Activated CD4-positive, alpha-beta memory T cell treated with anti-CD3 and anti-CD28 coated beads for 36 hours (primary cell): ENCODE data around the gene MROH2A. TPM values are rescaled to one million over a fixed set of nuclear protein-coding genes. Genes with fewer than 3 reads are reported as not detected.
"Not testable (repeated sequence)": the region's sequence is repeated elsewhere in the genome, so short reads cannot be mapped to it uniquely, and the experiment has no call there.

ENCODE experiments used
- CTCF ChIA-PET: fragments of 350-600 bp; sonication (Branson Sonifier 250); formaldehyde crosslinking; loops from one replicate; lab custom pipeline; 2021; ENCODE audit warnings: antibody characterized with exemption, inconsistent platforms; lab: Charles Lee
- POLR2A ChIA-PET: fragments of 350-600 bp; sonication (Branson Sonifier 250); formaldehyde crosslinking; loops from one replicate; lab custom pipeline; 2021; ENCODE audit warnings: antibody characterized with exemption; lab: Charles Lee
- DNase-seq: peaks from one replicate; pipeline ENCODE4 v3.0.0-alpha.2; 2020
- H3K27ac Mint-ChIP-seq: one replicate; pipeline ENCODE4 v1.8.0; 2021; ENCODE audit warnings: mixed read lengths
- H3K27me3 Mint-ChIP-seq: one replicate; pipeline ENCODE4 v1.8.0; 2021; ENCODE audit warnings: mixed read lengths
- H3K36me3 Mint-ChIP-seq: one replicate; pipeline ENCODE4 v1.8.0; 2021; ENCODE audit warnings: mixed read lengths
- H3K4me1 Mint-ChIP-seq: one replicate; pipeline ENCODE4 v1.8.0; 2021; ENCODE audit warnings: low read depth, mixed read lengths
- H3K4me3 Mint-ChIP-seq: one replicate; pipeline ENCODE4 v1.8.0; 2021; ENCODE audit warnings: mild to moderate bottlenecking, mixed read lengths
- H3K9me3 Mint-ChIP-seq: one replicate; pipeline ENCODE4 v1.8.0; 2021; ENCODE audit warnings: mixed read lengths
- intact Hi-C: fragments of 100-400 bp; cut with micrococcal nuclease; formaldehyde crosslinking; loops from one replicate; pipeline ENCODE4 v1.15.1; 2023
- total RNA-seq, 2 experiments: library from RNA; stranded (reverse); gene quantifications; one replicate each; pipeline ENCODE4 v1.2.3, GENCODE V29; 2021

MROH2A gene
- total RNA-seq, 2 experiments from 2014 or later: not detected

DNA sequence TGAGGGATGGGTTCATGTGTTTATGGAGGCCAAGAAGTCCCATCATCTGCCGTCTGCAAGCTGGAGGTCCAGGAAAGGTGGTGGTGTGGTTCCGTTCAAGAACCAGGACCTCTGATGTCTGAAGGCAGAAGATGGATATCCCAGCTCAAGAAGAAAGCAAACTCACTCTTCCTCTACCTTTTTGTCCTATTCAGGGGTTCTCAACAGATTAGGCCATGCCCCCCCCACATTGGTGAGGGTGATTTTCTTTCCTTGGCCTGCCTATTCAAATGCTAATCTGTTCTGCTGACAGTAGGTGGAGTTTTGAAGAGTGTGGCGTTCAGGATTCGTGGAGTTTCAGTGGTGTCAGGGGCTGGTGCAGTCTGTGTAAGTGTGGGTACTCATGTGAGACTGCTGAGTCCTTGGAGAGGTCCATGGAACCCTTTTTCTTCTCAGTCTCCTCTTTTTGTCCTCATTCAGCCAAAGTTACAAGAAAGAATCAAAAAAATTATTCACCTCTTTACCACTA, 84.2 kb downstream of the MROH2A start:
- Mint-ChIP-seq H3K4me1 (peaks cover 1% of the 10 kb centered on the region), H3K4me3 (no peak overlapping the region), H3K36me3 (peaks cover 8% of the 10 kb centered on the region), H3K27ac (no peak overlapping the region), H3K9me3 (peaks cover 16% of the 10 kb centered on the region), H3K27me3 (no peaks in the 10 kb centered on the region)
- no peak for DNase-seq
- ChIA-PET CTCF (no interaction called here), POLR2A (no interaction called here)
- intact Hi-C loops: no loop called here

DNA sequence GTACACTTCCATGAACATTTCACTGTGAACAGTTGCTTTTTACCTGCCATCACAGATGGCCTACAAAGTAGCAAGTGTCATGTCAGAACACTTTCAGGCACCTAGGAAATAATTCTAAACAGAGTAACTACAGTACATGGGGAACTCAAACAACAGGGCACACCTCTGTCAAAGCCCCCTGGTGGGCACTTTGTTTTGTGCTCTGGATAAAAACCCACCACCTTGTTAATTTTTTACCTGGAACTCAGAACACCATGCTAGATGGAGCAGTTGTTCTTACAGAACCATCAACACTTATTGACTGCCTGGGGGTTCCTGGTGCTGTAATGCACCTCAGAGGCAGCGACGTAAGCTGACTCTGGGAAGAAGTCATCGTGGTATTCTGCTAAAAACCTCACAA, 87.7 kb downstream of the MROH2A start:
- intact Hi-C loops: no loop called here
- peaks cover 12% of the 10 kb centered on the region for H3K36me3 Mint-ChIP-seq
- H3K4me3 Mint-ChIP-seq: no peak overlapping the region
- CTCF ChIA-PET: interaction anchor here (2.6 kb wide), 1 partner anchor 9 kb away, joined by 16 read pairs; no protein-coding TSS in a partner anchor
- H3K27me3 Mint-ChIP-seq: peaks cover 9% of the 10 kb centered on the region
- H3K4me1 Mint-ChIP-seq: peaks cover 4% of the 10 kb centered on the region
- no peak for DNase-seq
- no peak overlapping the region for H3K27ac Mint-ChIP-seq
- POLR2A ChIA-PET: no interaction called here
- peaks cover 21% of the 10 kb centered on the region for H3K9me3 Mint-ChIP-seq

GRCh38 chr2:233866479-233866878, 88.3 kb downstream of the MROH2A start:
- no peak overlapping the region for H3K4me3 Mint-ChIP-seq

GRCh38 chr2:233867993-233868532, 89.9 kb downstream of the MROH2A start, which contains the start of gene MSL3B:
Gene MSL3B (minus strand): TSS chr2:233868386.
- POLR2A ChIA-PET: no interaction called here
- peak; percentile 61 for DNase-seq
- CTCF ChIA-PET: interaction anchor here (2.6 kb wide), 1 partner anchor 11 kb away, joined by 16 read pairs; no protein-coding TSS in a partner anchor
- intact Hi-C loops: loop anchor here (1.0 kb wide), 1 partner anchor 14 kb away; the partner anchor contains the start of gene HJURP
- H3K36me3 Mint-ChIP-seq: peaks cover 12% of the 10 kb centered on the region
- H3K27ac Mint-ChIP-seq: peak within 1 kb of the TSS; percentile 60
- peaks cover 20% of the 10 kb centered on the region for H3K27me3 Mint-ChIP-seq
- H3K9me3 Mint-ChIP-seq: peaks cover 21% of the 10 kb centered on the region
- H3K4me3 Mint-ChIP-seq: peak within 1 kb of the TSS; percentile 87
- H3K4me1 Mint-ChIP-seq: peaks cover 4% of the 10 kb centered on the region

More at GRCh38 chr2:233866479-233866878, 88.3 kb downstream of the MROH2A start:
- Mint-ChIP-seq H3K36me3 (peaks cover 12% of the 10 kb centered on the region), H3K27ac (no peak overlapping the region), H3K4me1 (peaks cover 4% of the 10 kb centered on the region), H3K27me3 (peaks cover 11% of the 10 kb centered on the region), H3K9me3 (peaks cover 21% of the 10 kb centered on the region)
- no peak for DNase-seq
- POLR2A ChIA-PET: no interaction called here
- intact Hi-C loops: no loop called here
- CTCF ChIA-PET: interaction anchor here (2.6 kb wide), 1 partner anchor 9 kb away, joined by 16 read pairs; no protein-coding TSS in a partner anchor

- POLR2A ChIA-PET: no interaction called here
- H3K4me3 Mint-ChIP-seq: no peak overlapping the region
Observed at GRCh38 chr2:233871432-233871831, 93.3 kb downstream of the MROH2A start.

DNA sequence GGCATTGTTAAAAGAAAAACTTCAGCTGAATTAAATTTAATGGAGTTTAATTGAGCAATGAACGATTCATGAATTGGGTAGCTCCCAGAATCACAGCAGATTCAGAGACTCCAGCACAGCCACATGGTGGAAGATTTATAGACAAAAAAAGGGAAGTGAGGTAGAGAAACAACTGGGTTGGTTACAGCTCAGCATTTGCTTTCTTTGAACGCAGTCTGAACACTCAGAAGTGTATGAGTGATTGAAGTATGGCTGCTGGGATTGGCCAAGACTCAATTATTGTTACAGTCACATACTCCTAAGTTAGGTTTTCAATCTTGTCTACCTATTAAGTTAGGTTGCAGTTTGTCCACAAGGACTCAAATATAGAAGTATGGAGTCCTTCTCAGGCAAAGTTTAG, 94.0 kb downstream of the MROH2A start:
- DNase-seq, H3K27ac Mint-ChIP-seq, intact Hi-C loops, H3K4me3 Mint-ChIP-seq, H3K36me3 Mint-ChIP-seq, H3K4me1 Mint-ChIP-seq, POLR2A ChIA-PET: not testable (repeated sequence)
- H3K9me3 Mint-ChIP-seq: peaks cover 17% of the 10 kb centered on the region
- CTCF ChIA-PET: interaction anchor here (2.3 kb wide), 1 partner anchor 15 kb away, joined by 6 read pairs; no protein-coding TSS in a partner anchor
- H3K27me3 Mint-ChIP-seq: peaks cover 35% of the 10 kb centered on the region

More at GRCh38 chr2:233871432-233871831, 93.3 kb downstream of the MROH2A start:
- Mint-ChIP-seq H3K27me3 (peaks cover 35% of the 10 kb centered on the region), H3K9me3 (peaks cover 23% of the 10 kb centered on the region), H3K36me3 (peaks cover 14% of the 10 kb centered on the region), H3K4me1 (peaks cover 3% of the 10 kb centered on the region), H3K27ac (no peak overlapping the region)
- CTCF ChIA-PET: interaction anchor here (2.3 kb wide), 1 partner anchor 14 kb away, joined by 6 read pairs; no protein-coding TSS in a partner anchor
- intact Hi-C loops: no loop called here
- no peak for DNase-seq

DNA sequence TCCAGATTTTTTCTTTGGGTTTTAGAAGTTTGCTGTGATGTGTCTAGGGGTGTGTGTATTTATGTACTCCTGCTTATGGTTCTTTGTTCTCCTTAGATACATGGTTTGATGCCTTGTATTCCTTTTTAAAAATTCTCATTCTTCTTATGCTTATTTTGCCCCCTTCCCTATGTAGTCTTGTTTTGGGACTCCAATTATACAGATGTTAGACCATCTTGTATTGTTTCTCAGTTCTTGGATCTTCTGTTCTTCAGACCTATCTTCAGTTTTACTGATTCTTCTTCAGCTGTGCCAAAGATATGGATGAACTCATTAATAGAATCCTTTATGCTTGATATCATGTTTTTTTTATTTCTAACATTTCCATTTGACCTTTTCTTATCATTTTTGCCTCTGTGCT, 104.2 kb downstream of the MROH2A start:
- DNase-seq: no peak
- intact Hi-C loops: no loop called here
- peaks cover 24% of the 10 kb centered on the region for H3K9me3 Mint-ChIP-seq
- POLR2A ChIA-PET: no interaction called here
- no peak overlapping the region for H3K4me3 Mint-ChIP-seq
- CTCF ChIA-PET: no interaction called here
- H3K4me1 Mint-ChIP-seq: no peaks in the 10 kb centered on the region
- H3K36me3 Mint-ChIP-seq: peaks cover 5% of the 10 kb centered on the region
- peaks cover 23% of the 10 kb centered on the region for H3K27me3 Mint-ChIP-seq
- H3K27ac Mint-ChIP-seq: no peak overlapping the region

Other genes starting within 250 kb of the MROH2A start
- 10 to 100 TPM; 19.3 to 21.5 TPM for gene USP40, start 211.5 kb upstream of the MROH2A start, total RNA-seq
- gene UGT1A8, start 160.7 kb upstream of the MROH2A start, total RNA-seq: not detected
- gene UGT1A10, start 141.9 kb upstream of the MROH2A start, total RNA-seq: not detected
- gene UGT1A9, start 106.4 kb upstream of the MROH2A start, total RNA-seq: not detected
- not detected for gene UGT1A7, start 96.4 kb upstream of the MROH2A start, total RNA-seq
- gene UGT1A6, start 85.4 kb upstream of the MROH2A start, total RNA-seq: not detected
- gene UGT1A5, start 65.4 kb upstream of the MROH2A start, total RNA-seq: not detected
- not detected for gene UGT1A4, start 59.6 kb upstream of the MROH2A start, total RNA-seq
- not detected for gene UGT1A3, start 49.3 kb upstream of the MROH2A start, total RNA-seq
- not detected for gene UGT1A1, start 18.1 kb upstream of the MROH2A start, total RNA-seq
- gene HJURP, start 76.2 kb downstream of the MROH2A start, total RNA-seq: 100 to 1,000 TPM in 1 of 2 experiments, 10 to 100 TPM in 1; 98.4 to 102 TPM
- not detected for gene TRPM8, start 139.0 kb downstream of the MROH2A start, total RNA-seq